PC-9 (cell line): Measurements from ENCODE around the gene BRD4. TPM values are rescaled to one million over a fixed set of nuclear protein-coding genes. Genes with fewer than 3 reads are reported as not detected.

Experiments used
- BruUV-seq: library from RNA; stranded (reverse); fragments of 400-500 nt; replicated peaks from 2 replicates; lab custom pipeline; 2021; lab: Mats Ljungman, UMichigan
- CTCF ChIA-PET: fragments of 300-600 bp; sonication (Branson Sonifier 250); formaldehyde crosslinking; loops from one replicate; lab custom pipeline; 2022; ENCODE audit warnings: antibody characterized with exemption; lab: Charles Lee
- POLR2A ChIA-PET: fragments of 300-600 bp; sonication (Branson Sonifier 250); formaldehyde crosslinking; loops from one replicate; lab custom pipeline; 2022; ENCODE audit warnings: antibody characterized with exemption; ENCODE audit not compliant: unreplicated experiment; lab: Charles Lee
- DNase-seq, 2 experiments: peaks; one replicate each; pipeline versions ENCODE4 v3.0.0 to v3.0.0-alpha.2; 2015 to 2022; ENCODE audit warnings: mixed read lengths in 1 of 2
- H2AFZ ChIP-seq: fragments of 200-600 bp; sonication (generic); 2 replicates; pipeline ENCODE4 v1.8.1; 2017; ENCODE audit warnings: antibody characterized with exemption
- H3F3A ChIP-seq: fragments of 200-600 bp; sonication (generic); 2 replicates; pipeline ENCODE4 v1.8.1; 2017; ENCODE audit warnings: antibody characterized with exemption, mild to moderate bottlenecking, low read depth; ENCODE audit not compliant: insufficient read depth
- H3K27ac ChIP-seq: fragments of 200-600 bp; sonication (generic); 2 replicates; pipeline ENCODE4 v1.6.1; 2016; ENCODE audit warnings: mixed run types
- H3K27me3 ChIP-seq: fragments of 200-600 bp; sonication (generic); 2 replicates; pipeline ENCODE4 v1.6.1; 2016; ENCODE audit warnings: low read depth, mixed run types; ENCODE audit not compliant: insufficient read depth
- H3K36me3 ChIP-seq: fragments of 200-600 bp; sonication (generic); 2 replicates; pipeline ENCODE4 v1.6.1; 2016; ENCODE audit warnings: low read depth, mixed run types
- H3K4me1 ChIP-seq: fragments of 200-600 bp; sonication (generic); replicated peaks from 2 replicates; pipeline ENCODE4 v1.6.1; 2016; ENCODE audit warnings: mixed run types; ENCODE audit not compliant: insufficient read depth
- H3K4me2 ChIP-seq: fragments of 200-600 bp; sonication (generic); 2 replicates; pipeline ENCODE4 v1.6.1; 2017; ENCODE audit warnings: mixed run types
- H3K4me3 ChIP-seq: fragments of 200-600 bp; sonication (generic); 2 replicates; pipeline ENCODE4 v1.6.1; 2016; ENCODE audit warnings: mixed run types
- H3K79me2 ChIP-seq: fragments of 200-600 bp; sonication (generic); 2 replicates; pipeline ENCODE4 v1.6.1; 2017; ENCODE audit warnings: low read depth, mixed run types
- H3K9me2 ChIP-seq: fragments of 200-600 bp; sonication (generic); 2 replicates; pipeline ENCODE4 v1.8.1; 2017; ENCODE audit warnings: mild to moderate bottlenecking; ENCODE audit not compliant: insufficient read depth
- H3K9me3 ChIP-seq: fragments of 200-600 bp; sonication (generic); 2 replicates; pipeline ENCODE4 v1.8.1; 2016; ENCODE audit warnings: low read depth; ENCODE audit not compliant: insufficient read depth
- H4K20me1 ChIP-seq: fragments of 200-600 bp; sonication (generic); 2 replicates; pipeline ENCODE4 v1.8.1; 2017; ENCODE audit not compliant: insufficient read depth
- EZH2 ChIP-seq: fragments of 200-600 bp; sonication (generic); IDR thresholded peaks from 2 replicates; pipeline ENCODE4 v1.8.0; 2017; ENCODE audit warnings: antibody characterized with exemption, low read depth
- intact Hi-C: fragments of 100-400 bp; cut with micrococcal nuclease; formaldehyde crosslinking; loops from one replicate; pipeline ENCODE4 v1.10.0; 2022; ENCODE audit not compliant: unreplicated experiment
- total RNA-seq: library from RNA; stranded (reverse); gene quantifications from 2 replicates; pipeline ENCODE4 v1.2.3, GENCODE V29; 2021
- TF ChIP-seq, protein P1 (sequence below): fragments of 200-600 bp; sonication (generic); conservative IDR thresholded peaks from 2 replicates; pipeline ENCODE4 v1.6.1; 2017; ENCODE audit warnings: mixed run types, antibody characterized with exemption, mild to moderate bottlenecking, moderate library complexity

The BRD4 gene
- total RNA-seq, 1 experiment from 2014 or later = 138 TPM

DNA sequence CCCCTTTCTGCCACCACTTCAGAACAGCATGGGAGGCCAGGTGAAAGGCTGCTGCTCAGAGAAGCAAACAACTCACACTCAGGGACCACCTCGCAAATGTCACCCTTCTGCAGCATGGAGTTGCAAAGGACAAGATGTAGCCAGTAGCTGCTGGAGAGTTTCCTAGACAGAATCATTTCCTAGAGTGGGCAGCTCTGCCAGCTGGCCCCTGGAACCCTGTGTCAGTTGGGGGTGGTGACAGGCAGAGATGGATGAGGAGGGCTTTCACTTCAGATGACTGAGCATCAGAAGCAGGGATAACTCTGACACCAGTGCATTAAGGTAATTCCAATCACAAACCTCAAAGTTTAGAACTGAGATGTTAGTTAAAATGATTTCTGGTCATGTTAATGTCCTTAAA, 65.7 kb downstream of the BRD4 start:
- Histone ChIP-seq H3K9me3 (no peaks in the 10 kb centered on the region), H2AFZ (no peak overlapping the region), H3K9me2 (no peaks in the 10 kb centered on the region), H3K27ac (no peak overlapping the region), H3K4me3 (no peak overlapping the region), H3K36me3 (peaks cover 75% of the 10 kb centered on the region), H3K27me3 (no peaks in the 10 kb centered on the region), H3F3A (peaks cover 36% of the 10 kb centered on the region), H4K20me1 (peaks cover 96% of the 10 kb centered on the region), H3K4me1 (no peaks in the 10 kb centered on the region), H3K4me2 (no peak overlapping the region), H3K79me2 (peaks cover 83% of the 10 kb centered on the region)
- POLR2A ChIA-PET = interaction anchor here (0.6 kb wide), 1 partner anchor 11 kb away, joined by 6 read pairs; no protein-coding TSS in a partner anchor
- intact Hi-C loops = no loop called here
- no TSS peak for BruUV-seq
- DNase-seq = no peak
- TF ChIP-seq EZH2 = no peak
- TF ChIP-seq, protein P1, sequence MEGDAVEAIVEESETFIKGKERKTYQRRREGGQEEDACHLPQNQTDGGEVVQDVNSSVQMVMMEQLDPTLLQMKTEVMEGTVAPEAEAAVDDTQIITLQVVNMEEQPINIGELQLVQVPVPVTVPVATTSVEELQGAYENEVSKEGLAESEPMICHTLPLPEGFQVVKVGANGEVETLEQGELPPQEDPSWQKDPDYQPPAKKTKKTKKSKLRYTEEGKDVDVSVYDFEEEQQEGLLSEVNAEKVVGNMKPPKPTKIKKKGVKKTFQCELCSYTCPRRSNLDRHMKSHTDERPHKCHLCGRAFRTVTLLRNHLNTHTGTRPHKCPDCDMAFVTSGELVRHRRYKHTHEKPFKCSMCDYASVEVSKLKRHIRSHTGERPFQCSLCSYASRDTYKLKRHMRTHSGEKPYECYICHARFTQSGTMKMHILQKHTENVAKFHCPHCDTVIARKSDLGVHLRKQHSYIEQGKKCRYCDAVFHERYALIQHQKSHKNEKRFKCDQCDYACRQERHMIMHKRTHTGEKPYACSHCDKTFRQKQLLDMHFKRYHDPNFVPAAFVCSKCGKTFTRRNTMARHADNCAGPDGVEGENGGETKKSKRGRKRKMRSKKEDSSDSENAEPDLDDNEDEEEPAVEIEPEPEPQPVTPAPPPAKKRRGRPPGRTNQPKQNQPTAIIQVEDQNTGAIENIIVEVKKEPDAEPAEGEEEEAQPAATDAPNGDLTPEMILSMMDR = no peak
- CTCF ChIA-PET = no interaction called here

DNA sequence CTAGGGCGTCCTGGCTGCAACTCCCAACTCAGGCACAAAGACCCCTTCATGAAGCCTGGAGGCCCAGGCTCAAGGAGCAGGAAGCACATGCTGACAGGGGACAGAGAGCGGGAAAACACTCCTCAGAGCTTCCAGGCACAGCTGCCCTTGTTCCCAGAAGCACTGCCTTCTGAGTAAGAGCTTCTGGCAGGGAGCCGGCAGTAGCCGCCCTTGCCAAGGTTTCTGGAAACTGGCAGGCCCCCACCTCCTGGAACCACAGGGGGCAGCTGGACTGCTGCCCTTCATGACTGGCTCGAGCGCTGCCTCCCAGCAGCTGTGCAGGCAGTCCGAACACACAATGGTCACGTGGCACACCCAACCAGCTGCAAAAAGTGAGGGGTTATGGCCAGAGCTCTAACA, 66.5 kb downstream of the BRD4 start:
- no peaks in the 10 kb centered on the region for H3K4me1 ChIP-seq
- H3K9me3 ChIP-seq = no peaks in the 10 kb centered on the region
- no peak for DNase-seq
- peaks cover 72% of the 10 kb centered on the region for H3K36me3 ChIP-seq
- intact Hi-C loops = no loop called here
- no peaks in the 10 kb centered on the region for H3K27me3 ChIP-seq
- H4K20me1 ChIP-seq = peaks cover 95% of the 10 kb centered on the region
- no peak overlapping the region for H3K4me2 ChIP-seq
- no peaks in the 10 kb centered on the region for H3K9me2 ChIP-seq
- H3K79me2 ChIP-seq = peaks cover 76% of the 10 kb centered on the region
- TF ChIP-seq, protein P1 = no peak
- TF ChIP-seq EZH2 = no peak
- no peak overlapping the region for H3K27ac ChIP-seq
- H3F3A ChIP-seq = peaks cover 43% of the 10 kb centered on the region
- H2AFZ ChIP-seq = no peak overlapping the region
- no TSS peak for BruUV-seq
- H3K4me3 ChIP-seq = no peak overlapping the region
- ChIA-PET CTCF (no interaction called here), POLR2A (no interaction called here)

DNA sequence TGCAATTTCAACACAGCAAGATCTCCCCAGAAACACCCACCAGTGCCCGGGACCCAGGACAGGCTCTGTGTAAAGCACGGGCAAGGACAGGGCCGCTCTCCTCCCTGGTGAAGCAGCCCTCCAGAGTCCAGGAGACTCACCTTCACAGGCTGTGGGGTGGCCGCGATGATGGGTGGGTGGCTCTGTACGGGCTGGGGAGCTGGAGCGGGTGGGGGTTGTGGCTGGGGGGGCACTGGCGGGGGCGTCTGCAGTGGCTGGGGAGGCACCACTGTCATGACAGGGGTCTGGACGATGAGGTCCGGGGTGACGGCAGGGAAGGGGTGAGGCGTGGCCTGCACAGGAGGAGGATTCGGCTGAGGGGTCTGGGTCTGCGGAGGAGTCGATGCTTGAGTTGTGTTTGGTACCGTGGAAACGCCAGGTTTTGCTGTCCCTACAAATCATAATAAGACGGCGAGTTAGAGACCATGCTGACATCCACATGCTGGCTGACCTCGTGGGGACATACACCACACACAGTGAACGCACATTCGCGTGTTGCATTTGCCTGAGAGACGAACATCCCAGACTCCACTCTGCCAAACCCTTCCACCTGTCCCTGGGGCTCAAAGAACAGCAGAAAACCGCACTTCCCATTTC, 67.0 kb downstream of the BRD4 start:
- no peaks in the 10 kb centered on the region for H3K9me2 ChIP-seq
- DNase-seq = no peak
- peaks cover 43% of the 10 kb centered on the region for H3F3A ChIP-seq
- peaks cover 95% of the 10 kb centered on the region for H4K20me1 ChIP-seq
- no peak overlapping the region for H2AFZ ChIP-seq
- H3K9me3 ChIP-seq = no peaks in the 10 kb centered on the region
- no peaks in the 10 kb centered on the region for H3K4me1 ChIP-seq
- TF ChIP-seq, protein P1 = no peak
- TF ChIP-seq EZH2 = no peak
- no TSS peak for BruUV-seq
- CTCF ChIA-PET = no interaction called here
- POLR2A ChIA-PET = no interaction called here
- H3K4me2 ChIP-seq = no peak overlapping the region
- intact Hi-C loops = no loop called here
- no peak overlapping the region for H3K4me3 ChIP-seq
- peaks cover 76% of the 10 kb centered on the region for H3K79me2 ChIP-seq
- H3K27ac ChIP-seq = no peak overlapping the region
- H3K36me3 ChIP-seq = peaks cover 68% of the 10 kb centered on the region
- H3K27me3 ChIP-seq = no peaks in the 10 kb centered on the region
